HG02870 (cell line): ENCODE results near the gene DCDC2C.

ENCODE experiments used
- ATAC-seq: cut with Tn5 transposase; IDR thresholded peaks from one replicate; pipeline ENCODE4 v1.9.1; 2021; ENCODE audit warnings: mild to moderate bottlenecking, moderate library complexity; ENCODE audit not compliant: unreplicated experiment

Gene DCDC2C

DNA sequence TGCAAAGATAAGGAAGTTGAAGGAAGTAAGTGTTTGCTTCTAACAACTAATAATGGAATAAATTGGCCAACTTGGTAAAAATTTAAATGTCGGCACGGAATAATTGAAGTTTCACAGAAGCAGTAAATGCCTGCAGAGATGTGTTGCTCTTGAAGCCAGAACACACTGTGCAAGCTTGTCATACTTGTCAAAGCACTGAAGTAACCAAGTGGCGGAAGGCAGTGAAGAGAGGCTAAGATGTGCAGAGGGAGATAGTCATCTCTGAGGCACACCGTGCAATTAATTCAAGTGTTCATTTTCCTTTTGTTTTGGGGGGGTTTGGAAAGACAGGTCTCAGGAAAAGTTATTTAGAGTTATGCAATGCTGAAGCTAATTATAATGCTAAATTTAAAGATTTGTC, 5.2 kb downstream of the DCDC2C start:
- no peak for ATAC-seq

DNA sequence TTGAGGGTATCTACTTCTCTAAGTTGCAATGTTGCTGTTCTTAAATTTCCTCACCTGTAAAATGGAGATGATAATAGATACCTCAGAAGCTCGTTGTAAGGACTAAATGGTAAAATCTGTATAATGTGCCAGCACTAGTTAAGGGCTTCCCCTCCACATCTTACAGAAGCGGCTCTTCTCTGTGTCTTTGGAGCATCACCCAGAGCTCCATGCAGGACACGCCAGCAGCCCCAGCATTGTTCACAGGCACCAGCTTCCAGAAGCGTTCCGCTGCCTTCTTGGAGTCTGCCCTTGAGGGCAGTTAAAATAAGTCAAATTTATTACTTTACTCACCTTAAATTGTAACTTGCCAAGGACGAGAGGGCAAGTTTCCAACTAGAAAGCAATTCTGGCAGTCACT, 5.8 kb downstream of the DCDC2C start:
- no peak for ATAC-seq

DNA sequence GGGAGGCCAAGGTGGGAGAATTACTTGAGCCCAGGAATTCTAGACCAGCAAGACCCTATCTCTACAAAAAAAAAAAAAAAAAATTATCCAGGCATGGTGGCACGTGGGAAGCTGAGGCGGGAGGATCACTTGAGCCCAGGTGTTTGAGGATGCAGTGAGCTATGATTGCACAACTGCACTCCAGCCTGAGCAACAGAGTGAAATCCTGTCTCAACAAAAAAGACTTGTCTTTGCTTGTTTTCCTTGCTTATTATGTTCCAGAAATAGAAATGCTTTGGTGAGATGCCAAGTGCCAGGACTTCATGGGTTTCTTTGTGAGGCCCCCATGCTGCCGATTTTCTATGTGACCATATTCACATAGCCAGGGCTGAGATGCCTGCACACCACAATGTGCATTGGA, 9.0 kb downstream of the DCDC2C start:
- ATAC-seq = no peak

DNA sequence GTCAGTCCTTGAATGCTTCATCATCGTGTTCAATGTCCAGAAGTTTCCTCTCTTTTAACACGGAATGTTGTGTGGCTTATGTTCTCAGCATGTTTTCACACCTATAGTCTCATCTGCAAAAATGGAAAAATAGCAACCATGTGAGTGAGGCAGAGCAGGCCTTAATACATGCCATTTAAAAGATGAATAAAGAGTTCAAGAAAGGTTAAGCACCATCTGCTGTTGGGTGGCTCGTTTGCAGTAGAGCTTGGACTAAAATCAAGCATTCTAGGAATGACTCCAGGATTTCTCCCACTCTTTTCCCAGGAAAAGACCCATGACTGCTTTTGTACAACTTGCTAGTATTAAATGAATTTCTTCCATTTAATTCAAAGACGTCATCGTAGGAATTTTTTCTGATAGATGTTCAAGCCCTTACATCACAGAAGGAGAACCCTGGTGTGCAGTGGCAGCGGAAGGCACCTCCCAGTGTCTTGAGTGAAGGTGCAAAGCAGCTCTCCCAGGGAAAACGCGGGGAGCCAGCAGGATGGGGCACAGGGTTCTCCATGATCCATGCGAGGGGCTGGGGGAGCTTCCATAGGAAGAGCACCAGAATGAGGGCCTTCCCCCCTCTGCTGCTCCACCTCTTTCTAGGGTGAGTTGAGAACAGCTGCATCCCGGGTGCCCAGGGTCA, 9.6 kb downstream of the DCDC2C start:
- ATAC-seq = no peak

DNA sequence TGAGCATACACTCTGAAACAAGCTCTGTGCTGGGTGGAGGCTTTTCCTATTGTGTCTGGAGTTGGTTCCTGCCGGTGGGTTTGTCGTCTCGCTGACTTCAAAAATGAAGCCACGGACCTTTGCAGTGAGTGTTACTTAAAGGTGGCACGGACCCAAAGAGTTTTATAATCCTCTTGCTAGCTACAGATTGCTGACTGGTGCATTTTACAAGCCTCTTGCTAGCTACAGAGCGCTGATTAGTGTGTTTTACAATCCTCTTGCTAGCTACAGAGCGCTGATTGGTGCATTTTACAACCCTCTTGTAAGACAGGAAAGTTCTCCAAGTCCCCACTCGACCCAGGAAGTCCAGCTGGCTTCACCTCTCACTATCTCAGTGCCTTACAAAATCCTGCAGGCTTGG, 15.3 kb downstream of the DCDC2C start:
- no peak for ATAC-seq

DNA sequence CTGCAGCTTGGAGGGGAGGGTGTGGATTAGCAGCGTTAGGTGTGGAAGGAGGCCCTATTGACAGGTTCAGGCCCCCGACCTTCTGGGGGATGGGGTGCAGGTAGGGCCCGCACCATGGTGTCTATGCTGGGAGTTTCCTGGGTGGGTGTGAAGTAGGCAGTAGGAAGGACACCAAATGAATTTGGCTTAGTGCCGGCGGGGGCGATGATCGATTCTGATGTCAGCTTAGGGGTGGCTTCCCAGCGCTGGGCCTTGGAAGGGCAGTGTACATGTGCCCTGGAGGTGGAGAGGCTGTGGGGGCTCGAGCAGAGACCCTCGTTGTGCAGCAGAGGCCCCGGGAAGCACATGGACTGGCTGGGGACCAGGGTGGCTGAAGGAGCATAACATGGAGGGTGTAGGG, 21.6 kb downstream of the DCDC2C start:
- no peak for ATAC-seq

DNA sequence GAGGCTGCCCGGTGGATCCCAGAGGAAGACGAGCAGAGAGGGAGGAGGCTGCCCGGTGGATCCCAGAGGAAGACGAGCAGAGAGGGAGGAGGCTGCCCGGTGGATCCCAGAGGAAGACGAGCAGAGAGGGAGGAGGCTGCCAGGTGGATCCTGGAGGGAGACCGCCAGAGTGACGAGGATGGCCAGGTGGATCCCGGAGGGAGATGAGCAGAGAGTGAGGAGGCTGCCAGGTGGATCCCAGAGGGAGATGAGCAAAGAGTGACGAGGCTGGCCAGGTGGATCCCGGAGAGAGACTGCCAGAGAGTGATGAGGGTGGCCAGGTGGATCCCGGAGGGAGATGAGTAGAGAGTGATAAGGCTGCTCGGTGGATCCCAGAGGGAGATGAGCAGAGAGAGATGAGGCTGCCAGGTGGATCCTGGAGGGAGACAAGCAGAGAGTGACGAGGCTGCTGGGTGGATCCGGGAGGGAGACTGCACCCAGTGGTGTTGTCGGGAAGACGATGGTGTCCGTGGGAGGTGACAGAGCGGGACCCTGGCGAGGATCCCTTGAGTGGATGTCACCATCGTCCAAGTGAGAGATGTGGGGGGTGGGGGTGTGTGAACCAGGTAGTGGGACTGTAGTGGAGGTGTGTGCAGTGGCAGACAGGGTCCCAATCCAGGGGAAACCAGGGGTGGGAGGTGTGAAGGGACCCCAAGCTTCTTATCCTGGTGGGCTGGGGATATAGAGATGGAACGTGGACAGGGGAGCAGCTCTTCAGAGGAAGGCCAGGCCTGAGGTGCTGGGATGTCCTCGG, 22.3 kb downstream of the DCDC2C start:
- ATAC-seq = no peak

DNA sequence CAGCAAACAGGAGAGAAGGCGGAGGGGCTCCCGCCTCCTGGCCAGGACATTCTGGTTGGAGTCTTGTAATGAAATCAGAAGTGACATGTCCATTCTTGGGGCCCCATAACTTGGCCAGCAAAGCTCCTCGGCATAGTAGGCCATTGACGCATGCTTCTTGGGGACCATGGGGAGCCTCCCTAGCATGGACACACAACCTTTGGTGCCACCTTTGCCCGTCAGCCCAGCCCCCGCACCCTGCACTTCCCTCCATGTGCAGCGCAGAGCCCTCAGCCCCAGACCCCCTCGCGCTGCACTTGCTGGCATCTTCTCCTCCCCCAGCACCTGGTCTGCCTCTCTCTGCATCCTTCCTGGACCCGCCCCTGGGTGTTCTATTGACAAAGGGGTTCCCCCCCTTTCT, 23.1 kb downstream of the DCDC2C start:
- ATAC-seq = no peak

DNA sequence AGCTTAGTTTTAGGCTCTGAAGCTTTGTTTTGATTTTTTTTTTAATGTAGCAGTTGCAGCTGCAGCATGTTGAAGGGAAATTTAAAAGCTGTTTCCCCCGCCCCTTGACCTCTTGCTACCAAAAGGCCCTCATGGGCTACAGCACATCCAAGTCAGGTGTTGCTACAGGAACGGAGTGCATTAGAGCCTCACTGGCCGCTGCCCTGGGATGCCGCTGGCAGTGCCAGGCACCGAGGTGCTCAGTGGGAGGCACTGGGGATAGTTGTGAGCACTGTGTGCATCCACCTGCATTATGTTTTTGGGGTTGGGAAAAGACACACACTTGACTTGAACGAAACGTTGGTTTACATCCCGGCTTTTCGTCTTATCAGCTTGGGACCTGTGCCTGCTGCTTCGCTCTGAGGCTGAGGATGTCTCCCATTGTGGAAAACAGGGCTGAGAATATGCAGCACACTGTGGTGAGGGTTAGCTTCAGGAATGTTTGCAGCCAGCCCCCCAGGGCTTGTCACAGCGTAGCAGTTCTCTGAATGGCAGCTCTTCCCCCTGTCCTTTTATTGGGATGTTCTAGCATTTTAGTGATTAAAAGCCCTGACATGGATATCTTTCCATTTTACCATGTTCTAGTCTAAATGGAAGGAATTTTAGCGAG, 24.1 kb downstream of the DCDC2C start:
- ATAC-seq = no peak

DNA sequence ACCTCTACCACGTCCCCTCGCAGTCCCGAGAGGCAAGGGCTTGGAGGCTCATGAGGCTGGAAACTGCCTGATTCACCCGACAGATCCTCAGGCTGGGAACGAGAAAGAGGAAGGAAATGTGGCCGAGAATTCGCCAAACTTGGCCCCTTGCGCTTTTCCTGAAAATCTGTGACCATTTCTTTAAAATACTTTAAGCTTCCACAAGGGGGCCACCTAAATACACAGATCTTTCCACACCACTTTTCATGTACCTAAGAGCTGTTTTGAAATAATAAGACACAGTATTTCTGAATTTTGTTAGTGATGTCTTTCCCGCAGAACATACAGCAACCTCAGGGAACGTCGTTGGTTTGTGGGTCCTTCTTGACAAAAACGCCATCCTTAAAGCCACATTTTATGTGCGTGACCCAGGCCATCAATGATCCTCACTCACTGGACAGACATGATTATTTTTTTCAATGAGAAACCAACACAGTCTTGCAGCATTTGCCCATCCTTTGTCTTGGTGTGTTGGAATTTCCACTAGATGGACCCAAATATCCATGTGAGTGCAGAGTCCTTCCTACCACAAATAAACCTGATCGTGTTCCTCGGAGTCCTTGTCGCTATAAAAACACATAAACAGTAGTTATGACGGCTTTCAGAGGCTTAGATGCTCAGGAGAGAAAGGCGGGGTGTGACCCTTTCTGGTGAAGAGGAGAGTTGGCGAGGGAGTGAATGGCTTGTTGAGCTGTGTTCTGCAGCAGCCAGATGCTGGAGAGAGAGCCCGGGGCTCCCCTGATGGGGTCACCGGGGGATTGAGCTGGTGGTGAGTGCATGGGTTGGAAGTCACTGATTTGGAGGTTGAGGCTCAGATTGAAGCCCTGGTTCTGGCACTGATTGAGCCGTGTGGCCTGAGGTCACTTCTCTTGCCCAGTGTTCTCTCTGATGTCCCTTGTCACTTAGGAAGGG, 25.0 kb downstream of the DCDC2C start:
- no peak for ATAC-seq

DNA sequence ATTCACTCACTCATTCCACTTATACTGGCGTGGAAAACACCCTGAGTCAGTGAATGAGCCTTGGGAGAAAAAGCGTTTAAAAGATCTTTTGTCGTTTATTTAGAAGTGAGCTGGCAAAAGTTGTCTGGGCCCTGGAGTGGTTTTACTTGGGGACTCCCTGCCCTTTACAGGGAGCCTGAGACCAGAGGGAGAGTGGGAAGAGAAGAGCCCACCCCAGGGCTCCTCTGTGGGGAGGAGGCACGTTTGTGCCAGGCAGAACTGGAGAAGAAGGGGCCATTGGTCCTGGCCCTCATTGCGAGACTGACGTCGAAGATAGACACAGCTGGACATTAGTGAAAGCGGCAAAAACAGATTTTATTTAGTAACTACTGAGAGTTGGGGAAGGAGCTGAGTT, 25.7 kb downstream of the DCDC2C start:
- no peak for ATAC-seq

DNA sequence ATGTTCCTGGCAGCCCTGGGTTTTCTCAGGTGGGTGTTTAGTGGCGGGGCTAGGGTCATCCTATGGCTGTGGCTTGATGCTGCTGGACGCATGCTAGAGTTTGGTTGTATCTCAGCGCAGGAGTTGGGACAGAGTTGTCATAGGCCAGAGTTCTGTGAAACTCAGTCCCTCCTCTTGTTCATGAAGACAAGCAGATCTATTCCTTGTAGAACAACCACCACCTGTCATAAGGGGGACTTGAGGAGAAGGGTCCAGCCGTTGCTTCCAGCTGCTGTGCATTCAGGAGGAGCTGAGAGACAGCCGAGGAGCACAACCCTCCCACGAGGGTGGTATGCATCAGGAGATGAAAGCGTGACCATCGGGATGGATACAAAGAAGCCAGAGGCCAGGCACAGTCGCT, 26.4 kb downstream of the DCDC2C start:
- no peak for ATAC-seq

DNA sequence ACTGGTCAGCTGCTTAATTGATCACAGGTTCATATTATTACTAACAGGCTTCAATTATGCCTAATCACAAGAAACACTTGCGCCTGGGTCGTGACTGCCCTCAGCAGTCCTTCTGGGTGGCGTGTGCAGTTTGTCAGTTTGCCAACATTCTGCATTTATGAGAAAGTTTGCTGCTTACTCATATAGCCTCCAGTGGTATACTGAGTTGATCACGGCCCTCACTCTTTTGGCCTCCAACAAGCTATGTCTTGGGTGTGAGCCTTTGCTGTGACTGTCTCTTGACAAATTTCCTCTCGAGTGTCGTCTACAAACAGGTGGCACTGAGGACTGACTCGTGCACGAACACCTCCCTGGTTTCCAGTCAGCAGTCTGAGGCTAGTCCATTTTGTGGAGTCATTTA, 27.3 kb downstream of the DCDC2C start:
- ATAC-seq = no peak

DNA sequence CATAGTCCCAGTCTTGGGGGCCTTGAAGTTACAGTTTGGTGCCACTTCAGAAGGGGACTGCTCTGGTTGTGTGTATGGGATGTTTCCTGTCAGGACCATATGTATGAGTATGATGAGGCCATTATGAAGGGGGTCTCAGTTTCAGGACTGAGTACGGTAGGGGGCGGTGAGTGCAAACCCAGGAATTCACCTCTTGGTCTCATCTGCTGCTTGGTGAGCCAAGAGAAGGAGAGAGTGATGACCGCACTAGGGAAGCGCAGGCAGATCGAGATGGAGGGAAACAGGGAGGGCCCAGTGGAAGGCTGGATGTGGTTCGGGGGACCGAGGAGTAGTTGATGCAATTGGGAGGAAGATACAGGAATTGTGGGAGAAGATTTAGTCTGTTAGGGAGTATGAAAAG, 28.5 kb downstream of the DCDC2C start:
- no peak for ATAC-seq

DNA sequence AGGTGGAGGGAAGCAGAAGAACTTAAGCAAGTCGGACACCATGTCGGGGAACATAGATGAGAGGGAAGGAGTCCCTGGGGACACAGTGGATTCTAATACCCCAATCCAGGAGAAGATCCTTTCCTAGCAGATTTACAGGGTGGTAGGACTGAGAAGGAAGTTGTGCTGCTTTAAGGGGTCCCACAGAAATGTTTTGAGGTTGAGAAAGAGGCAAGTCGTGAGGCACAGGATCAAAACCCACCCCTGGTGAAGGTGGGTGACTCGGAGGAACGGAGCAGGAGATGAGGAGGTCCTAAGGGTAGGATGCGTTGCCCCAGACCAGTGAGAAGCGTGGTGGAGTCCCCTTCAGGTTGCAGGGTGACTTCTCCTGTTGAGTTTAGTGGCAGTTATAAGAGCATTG, 32.7 kb downstream of the DCDC2C start:
- ATAC-seq = no peak

DNA sequence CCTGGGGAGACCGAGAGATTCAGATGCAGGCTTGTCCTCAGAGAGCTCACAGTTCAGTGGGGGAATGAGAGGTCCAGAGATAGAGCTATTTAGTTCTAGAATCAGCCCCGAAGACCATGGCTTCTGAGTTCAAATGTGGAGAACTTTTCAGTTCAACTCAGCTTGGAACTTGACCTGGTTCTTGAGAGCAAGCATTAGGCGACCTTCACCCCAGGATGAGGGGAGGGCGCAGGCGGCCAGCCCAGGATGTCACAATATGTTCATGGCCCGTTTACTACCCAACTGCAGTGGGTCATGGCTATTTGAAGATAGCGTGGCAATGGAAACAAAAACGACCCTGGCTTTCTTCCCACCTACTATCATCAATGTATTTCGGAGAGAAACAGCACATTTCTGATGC, 33.8 kb downstream of the DCDC2C start:
- ATAC-seq = no peak

DNA sequence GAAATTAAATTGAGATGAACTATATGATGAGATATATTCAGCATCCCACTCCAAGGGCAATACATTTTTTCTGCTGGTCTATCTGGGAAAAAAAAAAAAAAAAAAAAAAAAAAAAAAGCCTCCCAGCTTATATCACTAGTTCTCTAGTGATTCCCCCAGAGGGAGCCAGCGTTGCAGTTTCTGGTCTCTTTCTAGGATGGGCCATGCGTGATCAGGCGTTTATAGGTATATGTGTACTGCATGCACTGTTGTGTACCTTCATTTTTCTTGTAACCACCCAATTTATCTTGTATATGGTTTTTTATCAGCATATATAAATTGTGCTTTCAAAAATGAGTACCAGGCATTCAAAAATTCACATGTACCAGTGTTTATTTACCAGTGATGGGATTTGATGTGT, 35.1 kb downstream of the DCDC2C start:
- no peak for ATAC-seq

DNA sequence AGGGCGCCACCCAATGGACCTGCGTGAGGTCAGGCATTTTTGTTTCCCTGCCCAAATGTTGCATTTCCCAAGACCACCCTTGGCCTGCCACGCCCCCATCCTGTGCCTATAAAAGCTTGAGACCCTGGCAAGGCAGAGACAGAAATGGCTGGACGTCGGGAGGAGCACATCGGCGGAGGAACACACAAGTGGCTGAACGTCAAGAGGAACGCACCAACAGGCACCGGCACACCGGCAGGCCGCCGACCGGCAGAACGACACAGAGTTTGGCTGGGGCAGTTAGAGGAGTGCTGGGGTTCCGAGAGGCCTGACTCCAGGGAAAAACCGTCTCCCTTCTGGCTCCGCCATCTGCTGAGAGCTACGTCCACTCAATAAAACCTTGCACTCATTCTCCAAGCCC, 35.9 kb downstream of the DCDC2C start:
- no peak for ATAC-seq

DNA sequence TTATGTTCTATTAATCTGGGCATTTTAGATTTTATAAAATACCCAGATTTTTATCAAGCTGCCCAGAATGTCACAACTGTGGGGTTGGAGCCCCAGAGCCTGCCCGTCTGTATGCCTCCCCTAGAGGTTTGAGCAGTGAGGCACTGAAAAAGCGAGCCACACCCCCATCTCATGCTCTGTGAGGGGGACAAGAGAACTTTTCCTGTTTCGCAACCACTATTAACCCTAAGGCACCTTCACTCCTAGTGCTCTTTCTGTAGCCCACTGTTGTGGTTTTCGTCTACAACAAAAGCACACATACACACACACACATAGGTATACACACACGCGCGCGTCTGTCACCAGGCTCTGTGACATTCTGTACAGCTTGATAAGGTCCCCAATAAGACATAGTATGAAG, 38.0 kb downstream of the DCDC2C start:
- ATAC-seq = no peak

DNA sequence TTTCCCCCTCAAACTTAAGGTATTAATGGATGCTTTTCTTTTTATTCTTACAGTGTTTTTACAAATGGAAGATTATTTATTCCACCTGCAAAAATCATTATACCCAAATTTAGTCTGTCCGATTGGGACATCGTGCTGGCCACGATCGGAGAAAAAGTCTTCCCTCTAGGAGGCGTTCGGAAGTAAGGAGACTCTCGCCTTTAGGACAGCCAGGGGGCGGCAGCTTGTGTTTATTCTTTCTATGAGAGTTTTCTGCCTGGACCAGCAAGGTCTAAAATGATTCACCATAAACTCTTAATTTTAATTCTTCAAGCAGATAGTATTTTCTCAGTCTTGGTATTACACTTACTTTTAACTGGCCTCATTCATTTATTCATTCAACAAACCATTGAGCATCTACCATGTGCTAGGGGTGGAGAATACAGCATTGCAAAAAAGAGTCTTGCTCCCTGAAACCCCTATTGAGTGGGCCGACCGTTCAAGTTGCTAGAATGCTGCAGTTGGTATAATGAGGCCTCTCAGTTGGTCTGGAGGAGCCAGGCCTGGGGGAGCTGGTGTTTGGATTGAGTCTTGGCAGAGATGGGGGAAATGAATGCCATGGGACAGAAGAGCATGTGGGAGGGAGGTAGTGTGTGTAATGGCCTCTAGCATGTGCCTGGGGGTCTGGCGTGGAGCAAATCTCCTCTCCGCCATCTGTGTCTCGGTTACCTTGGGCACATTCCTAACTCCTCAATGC, 38.7 kb downstream of the DCDC2C start:
- no peak for ATAC-seq
